DMS153 (cell line): Measurements from ENCODE around the gene MOCS2.

Experiments
- DNase-seq: peaks from one replicate; lab custom pipeline; 2025; lab: John Stamatoyannopoulos, UW

MOCS2 gene

GRCh38 chr5:53095217-53095616, 14.3 kb downstream of the MOCS2 start:
- no peak for DNase-seq

- DNase-seq, result no peak
These were observed 17.3 kb downstream of the MOCS2 start for GRCh38 chr5:53092242-53092641.

- no peak for DNase-seq
These were observed 18.3 kb downstream of the MOCS2 start for GRCh38 chr5:53091289-53091688.

GRCh38 chr5:53090229-53090628, 19.3 kb downstream of the MOCS2 start:
- no peak for DNase-seq

- no peak for DNase-seq
These were observed 20.0 kb downstream of the MOCS2 start for GRCh38 chr5:53089481-53089991.

- DNase-seq, result no peak
These were observed 21.9 kb downstream of the MOCS2 start for GRCh38 chr5:53087621-53088121.

GRCh38 chr5:53087171-53087570, 22.4 kb downstream of the MOCS2 start:
- no peak for DNase-seq

GRCh38 chr5:53084546-53085255, 24.9 kb downstream of the MOCS2 start:
- no peak for DNase-seq

GRCh38 chr5:53083927-53084326, 25.6 kb downstream of the MOCS2 start:
- no peak for DNase-seq

GRCh38 chr5:53080271-53080670, 29.3 kb downstream of the MOCS2 start:
- DNase-seq, result no peak

- no peak for DNase-seq
These were observed 33.5 kb downstream of the MOCS2 start for GRCh38 chr5:53076014-53076583.

- no peak for DNase-seq
These were observed 36.2 kb downstream of the MOCS2 start for GRCh38 chr5:53073348-53073747.

- no peak for DNase-seq
These were observed 37.8 kb downstream of the MOCS2 start for GRCh38 chr5:53071738-53072137.

GRCh38 chr5:53071298-53071697, 38.3 kb downstream of the MOCS2 start:
- DNase-seq, result no peak

GRCh38 chr5:53069626-53070025, 39.9 kb downstream of the MOCS2 start:
- no peak for DNase-seq

GRCh38 chr5:53068291-53068836, 41.2 kb downstream of the MOCS2 start:
- no peak for DNase-seq

GRCh38 chr5:53067641-53068040, 41.9 kb downstream of the MOCS2 start:
- no peak for DNase-seq

GRCh38 chr5:53066088-53066487, 43.5 kb downstream of the MOCS2 start:
- no peak for DNase-seq

- DNase-seq, result no peak
These were observed 45.8 kb downstream of the MOCS2 start for GRCh38 chr5:53063791-53064190.

GRCh38 chr5:53063176-53063575, 46.4 kb downstream of the MOCS2 start:
- no peak for DNase-seq

- DNase-seq, result no peak
These were observed 50.3 kb downstream of the MOCS2 start for GRCh38 chr5:53059281-53059680.

GRCh38 chr5:53055365-53055764, 54.2 kb downstream of the MOCS2 start:
- DNase-seq, result no peak

- no peak for DNase-seq
These were observed 56.2 kb downstream of the MOCS2 start for GRCh38 chr5:53053364-53053763.
